GM20000 (cell line): ENCODE measurements around the gene CST4.

Experiments used
- DNase-seq: peaks from one replicate; pipeline ENCODE4 v3.0.0; 2012; ENCODE audit warnings: low spot score
- TF ChIP-seq, protein P1 (sequence below): IDR thresholded peaks from 2 replicates; pipeline ENCODE4 v1.5.1; 2012; ENCODE audit warnings: mild to moderate bottlenecking, control low read depth; ENCODE audit errors: extremely low read depth, missing control alignments

Gene CST4

DNA sequence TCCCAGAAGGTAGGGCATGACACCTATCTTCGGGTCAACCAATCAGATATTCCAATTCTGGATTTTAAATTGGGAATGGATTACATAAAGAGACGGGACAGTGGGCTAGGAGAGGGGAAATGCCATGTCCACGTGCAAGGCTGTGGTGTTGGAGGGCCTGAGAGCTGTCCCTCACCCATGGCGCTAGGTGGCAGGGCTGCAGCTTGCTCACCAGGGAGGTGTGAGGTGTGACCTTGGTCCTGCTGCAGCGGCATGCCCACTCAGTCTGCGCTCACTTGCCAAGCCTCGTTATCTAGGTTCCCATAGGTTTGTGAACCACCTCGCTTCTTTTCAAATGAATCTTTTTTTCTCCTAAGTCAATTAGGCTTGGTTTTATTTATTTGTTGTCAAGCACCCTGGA lies 31.6 kb downstream of the CST4 start:
- TF ChIP-seq, protein P1, sequence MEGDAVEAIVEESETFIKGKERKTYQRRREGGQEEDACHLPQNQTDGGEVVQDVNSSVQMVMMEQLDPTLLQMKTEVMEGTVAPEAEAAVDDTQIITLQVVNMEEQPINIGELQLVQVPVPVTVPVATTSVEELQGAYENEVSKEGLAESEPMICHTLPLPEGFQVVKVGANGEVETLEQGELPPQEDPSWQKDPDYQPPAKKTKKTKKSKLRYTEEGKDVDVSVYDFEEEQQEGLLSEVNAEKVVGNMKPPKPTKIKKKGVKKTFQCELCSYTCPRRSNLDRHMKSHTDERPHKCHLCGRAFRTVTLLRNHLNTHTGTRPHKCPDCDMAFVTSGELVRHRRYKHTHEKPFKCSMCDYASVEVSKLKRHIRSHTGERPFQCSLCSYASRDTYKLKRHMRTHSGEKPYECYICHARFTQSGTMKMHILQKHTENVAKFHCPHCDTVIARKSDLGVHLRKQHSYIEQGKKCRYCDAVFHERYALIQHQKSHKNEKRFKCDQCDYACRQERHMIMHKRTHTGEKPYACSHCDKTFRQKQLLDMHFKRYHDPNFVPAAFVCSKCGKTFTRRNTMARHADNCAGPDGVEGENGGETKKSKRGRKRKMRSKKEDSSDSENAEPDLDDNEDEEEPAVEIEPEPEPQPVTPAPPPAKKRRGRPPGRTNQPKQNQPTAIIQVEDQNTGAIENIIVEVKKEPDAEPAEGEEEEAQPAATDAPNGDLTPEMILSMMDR: no peak

DNA sequence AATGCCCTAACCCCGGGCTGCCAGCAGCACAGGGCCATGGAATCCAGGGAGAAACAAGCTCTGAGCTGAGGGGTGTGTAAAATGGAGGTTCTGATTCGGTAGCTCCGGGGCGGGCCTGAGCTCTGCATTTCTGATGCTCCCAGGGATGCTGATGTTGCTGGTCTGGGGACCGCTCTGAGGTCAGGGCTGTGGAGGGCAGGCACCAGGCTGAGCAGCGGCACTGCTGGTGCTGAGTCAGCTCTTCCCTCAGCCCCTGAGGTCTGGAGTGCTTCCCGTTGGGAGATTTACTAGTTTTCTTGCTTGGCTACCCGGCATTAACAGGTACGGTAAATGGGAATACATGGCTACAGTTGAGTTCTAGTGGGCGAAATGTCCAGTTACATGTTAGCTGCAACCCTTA lies 32.5 kb downstream of the CST4 start:
- TF ChIP-seq, protein P1: no peak
- DNase-seq: no peak

More for the DNA sequence above, 31.6 kb downstream of the CST4 start:
- no peak for DNase-seq

DNA sequence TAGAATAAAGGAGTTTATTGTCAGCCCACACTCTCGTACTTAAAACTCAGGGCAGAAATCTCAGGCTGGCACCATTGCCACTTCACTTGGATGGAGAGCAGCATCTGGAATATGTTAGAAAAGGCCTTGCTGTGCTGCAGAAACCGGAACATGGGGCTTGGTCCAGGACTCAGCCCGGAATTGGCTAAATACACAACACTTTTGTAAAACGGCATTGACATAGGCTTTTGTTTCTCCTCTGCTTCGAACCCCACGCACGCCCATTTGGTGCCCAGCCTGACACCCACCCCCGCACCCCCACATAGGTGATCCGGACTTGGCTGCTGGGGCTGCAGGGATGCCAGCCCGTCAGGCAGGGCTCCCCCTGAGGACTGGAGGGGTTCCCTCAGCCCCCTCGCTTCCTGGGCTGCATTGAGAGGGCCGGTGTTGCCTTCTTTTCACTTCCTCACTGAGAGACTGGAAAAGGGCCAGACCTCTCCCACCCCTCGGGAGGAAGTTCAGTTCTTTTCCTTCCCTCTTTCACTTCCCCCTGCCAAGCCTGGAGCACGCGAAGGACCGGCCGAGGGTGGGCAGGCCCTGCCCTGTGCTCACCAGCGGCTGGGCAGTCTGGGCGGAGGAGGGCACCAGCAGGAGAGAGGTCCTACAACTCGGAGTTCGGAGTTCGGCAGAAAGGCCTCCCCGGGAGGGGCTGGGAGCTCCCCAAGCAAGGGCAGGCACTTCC lies 33.2 kb downstream of the CST4 start:
- no peak for DNase-seq
- TF ChIP-seq, protein P1: no peak

DNA sequence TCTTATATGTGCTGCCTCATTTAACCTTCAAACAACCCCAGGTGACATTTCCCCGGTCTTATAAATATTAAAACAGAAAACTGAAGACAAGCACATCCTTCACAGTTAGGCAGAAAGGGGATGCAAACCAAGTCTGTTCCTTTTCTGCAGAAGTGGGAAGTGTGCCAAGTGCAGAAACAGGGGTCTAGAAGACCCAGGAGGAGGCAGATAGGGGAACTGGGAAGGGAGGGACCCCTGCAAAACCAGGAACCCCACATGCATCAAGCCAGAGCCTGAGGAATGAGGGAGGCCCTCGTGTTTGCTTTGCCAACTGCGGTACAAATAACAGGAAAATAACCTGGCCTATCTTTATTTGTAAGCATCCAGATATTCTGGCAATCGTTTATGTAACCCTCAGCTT lies 34.1 kb downstream of the CST4 start:
- TF ChIP-seq, protein P1: no peak

DNA sequence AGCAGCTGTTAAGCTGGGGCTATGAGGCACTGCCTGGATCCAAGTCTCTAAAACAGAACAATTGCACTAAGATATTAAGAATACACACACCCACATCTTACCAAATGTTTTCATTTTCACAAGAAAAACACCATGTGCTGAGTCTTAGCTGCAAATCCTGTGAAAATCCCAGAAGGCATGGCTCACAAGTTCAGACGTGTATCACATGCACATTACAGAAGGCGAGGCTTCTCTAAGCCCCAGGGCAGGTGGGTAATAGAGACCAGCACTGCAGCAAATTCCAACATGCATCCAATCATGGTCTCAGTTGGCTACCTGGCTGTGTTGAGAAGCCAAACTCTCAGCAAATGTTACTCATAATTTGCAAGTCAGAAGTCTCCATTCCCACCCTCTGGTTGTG lies 34.8 kb downstream of the CST4 start:
- DNase-seq: no peak
- TF ChIP-seq, protein P1: no peak

More for the DNA sequence above, 34.1 kb downstream of the CST4 start:
- DNase-seq: no peak

DNA sequence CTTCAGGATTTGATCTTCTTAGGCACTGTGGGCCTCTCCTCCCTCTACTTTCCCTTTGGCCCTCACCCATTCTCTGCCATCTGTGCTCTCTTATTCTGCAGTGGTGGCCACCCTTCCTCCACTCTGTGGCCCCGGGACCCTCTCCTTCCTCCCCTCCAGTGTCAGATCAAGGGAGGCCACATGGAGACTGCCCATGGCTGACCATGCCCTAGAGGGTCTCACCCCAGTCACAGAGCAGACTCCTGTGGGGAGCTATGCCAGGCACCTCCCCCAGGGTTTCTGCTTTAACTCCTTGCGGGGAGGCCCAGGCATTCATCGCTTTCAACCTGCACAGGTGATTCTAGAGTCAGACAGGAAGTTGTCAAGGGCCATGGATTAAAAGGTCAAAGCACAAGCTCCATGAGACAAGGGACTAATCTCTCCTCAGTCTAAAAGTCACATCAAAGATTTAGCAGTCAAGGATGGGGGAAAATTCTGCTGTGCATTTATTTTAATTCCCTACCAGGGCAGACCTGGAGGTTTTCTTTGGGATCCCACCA lies 35.4 kb downstream of the CST4 start:
- DNase-seq: no peak
- TF ChIP-seq, protein P1: no peak

DNA sequence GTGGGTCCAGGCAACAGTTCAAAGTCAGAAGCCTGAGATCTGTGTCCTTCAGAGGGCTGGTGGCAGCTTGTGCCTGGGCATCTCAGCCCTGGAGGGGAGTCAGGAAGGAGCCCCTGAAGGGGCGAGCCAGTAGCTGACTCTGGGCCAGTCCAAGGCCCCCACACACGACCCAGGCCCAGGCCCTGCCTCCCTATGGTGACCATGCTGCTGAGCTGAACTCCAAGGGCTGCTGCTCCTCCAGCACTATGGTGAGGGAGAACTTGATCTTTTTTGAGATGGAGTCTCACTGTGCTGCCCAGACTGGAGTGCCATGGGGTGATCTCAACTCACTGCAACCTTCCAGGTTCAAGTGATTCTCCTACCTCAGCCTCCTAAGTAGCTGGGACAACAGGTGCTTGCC lies 35.9 kb downstream of the CST4 start:
- TF ChIP-seq, protein P1: no peak
- no peak for DNase-seq
